Kidney (tissue), 14 donors: Measurements from ENCODE around the gene NRXN3. TPM values are rescaled to one million over a fixed set of nuclear protein-coding genes. Genes with fewer than 3 reads are reported as not detected.

Source experiments
- DNase-seq, 5 donors: peaks; one replicate each; pipeline ENCODE4 v3.0.0-alpha.2; 2013 to 2020
- FAIRE-seq: peaks from 2 replicates; lab custom pipeline; 2012; peaks lifted over from hg19 to GRCh38; lab: Jason Lieb, UNC
- H3K27ac ChIP-seq, 2 donors: one replicate each; pipeline ENCODE4 v1.7.0; 2013; ENCODE audit warnings: low read depth in 2 of 2, low read length in 2 of 2, inconsistent platforms in 1 of 2
- H3K27me3 ChIP-seq: one replicate; pipeline ENCODE4 v1.7.1; 2013; ENCODE audit warnings: low read length, inconsistent platforms; ENCODE audit not compliant: control insufficient read depth, insufficient read depth
- H3K36me3 ChIP-seq, 3 donors: one replicate each; pipeline versions ENCODE4 v1.7.0 to v1.7.1; 2013; ENCODE audit warnings: low read length in 3 of 3, control low read depth in 1 of 3, inconsistent platforms in 1 of 3; ENCODE audit not compliant: insufficient read depth in 3 of 3, control insufficient read depth in 2 of 3
- H3K4me1 ChIP-seq, 3 donors: one replicate each; pipeline versions ENCODE4 v1.7.0 to v1.7.1; 2013; ENCODE audit warnings: low read length in 3 of 3, inconsistent platforms in 1 of 3, low read depth in 1 of 3; ENCODE audit not compliant: control insufficient read depth in 2 of 3, insufficient read depth in 2 of 3
- H3K4me3 ChIP-seq, 3 donors: one replicate each; pipeline versions ENCODE4 v1.7.0 to v1.8.1; 2013; ENCODE audit warnings: low read length in 3 of 3, control low read depth in 1 of 3, inconsistent platforms in 1 of 3
- H3K9ac ChIP-seq, 3 donors: one replicate each; pipeline versions ENCODE4 v1.7.0 to v1.7.1; 2013; ENCODE audit warnings: low read length in 3 of 3, control low read depth in 1 of 3, inconsistent platforms in 1 of 3
- H3K9me3 ChIP-seq, 3 donors: one replicate each; pipeline versions ENCODE4 v1.7.0 to v1.7.1; 2013; ENCODE audit warnings: low read length in 3 of 3, control low read depth in 1 of 3, inconsistent platforms in 1 of 3; ENCODE audit not compliant: control insufficient read depth in 2 of 3, insufficient read depth in 1 of 3
- intact Hi-C: fragments of 100-400 bp; cut with DNase I; formaldehyde crosslinking; loops from one replicate; pipeline ENCODE4 v1.11.1; 2022
- polyA plus RNA-seq: library from polyadenylated mRNA; stranded (reverse); fragments of 350-450 nt; fragmentation: Illumina TruSeq; extraction: RNeasy Lipid Tissue Mini Kit (QIAGEN cat#74804); gene quantifications from one replicate; pipeline ENCODE4 v1.2.3, GENCODE V29; 2014; ENCODE audit warnings: low read depth, low replicate concordance; ENCODE audit not compliant: insufficient read depth
- total RNA-seq: library from RNA; stranded (reverse); fragmentation: NEBNext Ultra II Directional; extraction: Animal tissue kit (Norgen Biotek cat#: 25700); gene quantifications from one replicate; pipeline ENCODE4 v1.2.1, GENCODE V29; 2021
- TF ChIP-seq, protein P1 (sequence below): IDR thresholded peaks from 3 replicates; pipeline ENCODE4 v1.5.1; 2012; ENCODE audit warnings: mild to moderate bottlenecking, moderate library complexity, borderline replicate concordance; ENCODE audit not compliant: insufficient read depth; ENCODE audit errors: extremely low read depth
- donor health status: control.
- donor health status: control.
- donor health status: control.
- donor health status: control.
- donor health status: control.
- donor health status: DM: yes; HTN: yes; CAD: no.
- donor health status: Normal renal cell carcinoma (clear cell type).

The NRXN3 gene
- total and polyA plus RNA-seq, 2 donors from 2014 or later: 1.5 to 2.4 TPM

DNA sequence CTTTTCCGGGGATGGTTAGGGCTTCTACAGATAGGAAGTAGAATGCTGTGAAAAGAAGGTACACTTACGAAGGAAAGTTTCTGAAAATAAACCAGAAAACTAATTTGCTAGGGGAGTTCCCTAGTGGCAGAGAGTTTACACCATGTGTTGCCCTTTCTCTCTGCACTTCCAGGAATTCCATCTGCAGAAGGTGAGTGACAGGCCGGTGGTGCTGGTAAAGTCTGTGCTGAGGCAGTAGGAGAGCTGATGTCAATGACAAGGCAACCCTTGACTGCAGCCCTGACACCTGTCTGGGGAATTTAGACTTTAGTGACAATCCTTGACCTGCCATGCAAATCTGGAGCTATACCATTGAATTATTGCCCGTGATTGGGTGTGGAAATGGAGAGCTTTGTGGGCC lies 687.8 kb downstream of the NRXN3 start:
- no peak overlapping the region for H3K9ac ChIP-seq
- H3K36me3 ChIP-seq: no peaks in the 10 kb centered on the region
- DNase-seq: no peak
- H3K4me3 ChIP-seq: no peak overlapping the region
- no peaks in the 10 kb centered on the region for H3K27me3 ChIP-seq
- TF ChIP-seq, protein P1, sequence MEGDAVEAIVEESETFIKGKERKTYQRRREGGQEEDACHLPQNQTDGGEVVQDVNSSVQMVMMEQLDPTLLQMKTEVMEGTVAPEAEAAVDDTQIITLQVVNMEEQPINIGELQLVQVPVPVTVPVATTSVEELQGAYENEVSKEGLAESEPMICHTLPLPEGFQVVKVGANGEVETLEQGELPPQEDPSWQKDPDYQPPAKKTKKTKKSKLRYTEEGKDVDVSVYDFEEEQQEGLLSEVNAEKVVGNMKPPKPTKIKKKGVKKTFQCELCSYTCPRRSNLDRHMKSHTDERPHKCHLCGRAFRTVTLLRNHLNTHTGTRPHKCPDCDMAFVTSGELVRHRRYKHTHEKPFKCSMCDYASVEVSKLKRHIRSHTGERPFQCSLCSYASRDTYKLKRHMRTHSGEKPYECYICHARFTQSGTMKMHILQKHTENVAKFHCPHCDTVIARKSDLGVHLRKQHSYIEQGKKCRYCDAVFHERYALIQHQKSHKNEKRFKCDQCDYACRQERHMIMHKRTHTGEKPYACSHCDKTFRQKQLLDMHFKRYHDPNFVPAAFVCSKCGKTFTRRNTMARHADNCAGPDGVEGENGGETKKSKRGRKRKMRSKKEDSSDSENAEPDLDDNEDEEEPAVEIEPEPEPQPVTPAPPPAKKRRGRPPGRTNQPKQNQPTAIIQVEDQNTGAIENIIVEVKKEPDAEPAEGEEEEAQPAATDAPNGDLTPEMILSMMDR: no peak
- H3K27ac ChIP-seq: no peak overlapping the region
- no peak for FAIRE-seq
- H3K9me3 ChIP-seq: no peaks in the 10 kb centered on the region
- H3K4me1 ChIP-seq: no peaks in the 10 kb centered on the region
- intact Hi-C loops: no loop called here

DNA sequence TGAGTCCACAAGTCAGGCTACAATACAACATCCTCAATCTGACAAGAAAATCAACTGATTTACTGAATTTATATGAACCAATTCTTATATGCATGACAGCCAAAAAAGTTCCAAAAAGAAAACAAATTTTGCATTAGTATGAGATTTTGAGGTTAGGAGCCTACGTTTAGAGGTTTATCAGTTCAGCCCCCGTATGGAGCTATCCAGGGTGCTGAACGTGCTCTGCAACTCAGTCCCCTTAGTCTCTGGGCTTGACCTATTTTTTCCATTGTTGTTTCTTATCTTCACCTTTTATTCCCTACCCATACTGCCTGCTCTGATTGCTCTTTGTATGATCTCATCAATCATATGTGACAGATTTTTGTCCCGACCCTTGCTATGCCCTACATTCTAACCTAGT lies 693.0 kb downstream of the NRXN3 start:
- Histone ChIP-seq H3K36me3 (no peaks in the 10 kb centered on the region), H3K9me3 (no peaks in the 10 kb centered on the region), H3K27ac (no peak overlapping the region), H3K9ac (no peak overlapping the region), H3K27me3 (no peaks in the 10 kb centered on the region), H3K4me1 (no peaks in the 10 kb centered on the region), H3K4me3 (no peak overlapping the region)
- FAIRE-seq (no peak), DNase-seq (peak in 4 of 5 donors; percentile 44 to 80 (median 61))
- TF ChIP-seq, protein P1: no peak
- intact Hi-C loops: no loop called here

DNA sequence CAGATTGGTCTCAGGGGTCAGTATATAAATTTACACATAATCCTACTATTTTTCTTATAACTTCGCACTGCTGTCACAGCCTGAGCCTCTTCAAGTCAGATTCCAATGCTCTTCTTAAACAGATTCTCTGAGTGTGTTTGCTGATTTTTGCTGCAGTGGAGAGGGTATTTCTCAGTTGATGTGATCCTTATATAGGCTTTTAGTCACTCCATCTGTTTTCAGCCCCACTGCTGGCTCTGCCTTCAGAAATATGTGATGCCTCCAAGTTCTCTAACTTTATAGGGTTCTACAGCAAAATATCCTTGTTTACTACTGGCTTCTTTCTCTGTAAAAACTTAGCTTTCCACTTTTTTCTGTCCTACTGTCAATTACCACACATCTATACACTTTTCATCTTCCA lies 702.7 kb downstream of the NRXN3 start:
- TF ChIP-seq, protein P1: no peak
- Histone ChIP-seq H3K9ac (no peak overlapping the region), H3K9me3 (no peaks in the 10 kb centered on the region), H3K36me3 (no peaks in the 10 kb centered on the region), H3K4me1 (no peaks in the 10 kb centered on the region), H3K27ac (no peak overlapping the region), H3K27me3 (no peaks in the 10 kb centered on the region), H3K4me3 (no peak overlapping the region)
- FAIRE-seq (no peak), DNase-seq (no peak)
- intact Hi-C loops: no loop called here

DNA sequence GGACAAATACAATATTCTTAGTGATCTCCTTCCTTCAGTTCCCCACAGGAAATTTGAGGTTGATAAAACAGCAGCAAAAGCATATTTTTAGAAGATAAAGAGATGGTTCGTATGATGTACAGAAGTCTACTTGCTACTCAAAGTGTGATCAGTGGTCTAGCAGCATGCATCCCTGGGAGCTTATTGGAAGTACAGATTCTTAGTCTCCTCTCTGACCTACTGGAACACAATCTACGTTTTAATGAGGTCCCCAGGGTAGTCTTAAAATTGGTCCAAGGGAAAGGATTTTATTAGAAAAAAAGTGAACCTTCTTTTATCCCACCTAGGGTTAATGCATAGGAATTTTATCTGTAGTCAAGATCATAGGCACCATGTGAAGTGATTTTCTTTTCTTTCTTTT lies 703.4 kb downstream of the NRXN3 start:
- no peaks in the 10 kb centered on the region for H3K4me1 ChIP-seq
- no peaks in the 10 kb centered on the region for H3K27me3 ChIP-seq
- H3K4me3 ChIP-seq: no peak overlapping the region
- TF ChIP-seq, protein P1: no peak
- H3K9ac ChIP-seq: no peak overlapping the region
- intact Hi-C loops: no loop called here
- H3K9me3 ChIP-seq: no peaks in the 10 kb centered on the region
- FAIRE-seq (no peak), DNase-seq (no peak)
- H3K36me3 ChIP-seq: no peaks in the 10 kb centered on the region
- H3K27ac ChIP-seq: no peak overlapping the region
